Measurements from ENCODE around the gene SLC34A1. TPM values are rescaled to one million over a fixed set of nuclear protein-coding genes. Genes with fewer than 3 reads are reported as not detected.
A peak's percentile ranks its signal among the peaks of the same experiment; 100 is the strongest.

Gene SLC34A1
- total and polyA plus RNA-seq, 2 donors from 2014 or later, result 0.91 to 211 TPM

DNA sequence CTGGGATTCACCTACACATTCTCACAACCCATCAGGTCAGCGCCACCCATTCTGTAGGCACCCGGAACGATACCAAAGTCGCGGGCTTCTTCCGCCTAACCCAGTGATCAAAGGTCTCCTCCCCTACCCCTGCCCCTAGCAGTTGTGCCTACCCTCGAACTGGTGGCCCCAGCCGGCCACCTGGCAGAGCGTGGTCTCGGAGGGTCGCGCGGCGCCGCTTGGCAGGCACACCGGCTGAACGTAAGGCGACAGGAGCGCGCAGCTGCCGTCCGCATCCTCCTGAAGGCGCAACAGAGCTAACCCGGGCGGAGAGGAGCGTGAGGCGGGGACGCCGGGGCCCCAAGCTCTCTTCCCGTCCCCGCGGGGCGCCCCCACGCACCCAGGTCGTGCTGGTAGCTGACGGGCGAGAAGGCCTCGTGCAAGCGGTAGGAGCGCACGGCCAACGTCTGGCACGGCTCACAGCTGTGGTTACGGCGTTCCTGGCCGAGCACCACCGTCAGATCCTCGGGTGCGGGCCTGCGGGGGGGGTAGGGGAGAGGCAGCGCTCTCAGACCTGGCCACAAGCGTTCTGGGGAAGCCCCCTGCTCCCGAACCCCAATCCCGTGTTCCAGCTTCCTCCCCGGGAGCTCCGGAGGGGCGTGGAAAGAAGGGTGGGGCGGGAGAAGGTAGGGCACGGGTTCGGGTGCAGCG lies 19.0 kb downstream of the SLC34A1 start:
- Histone ChIP-seq H3K9me3 (ENCODE audit: control insufficient read depth in 2 of 3, insufficient read depth in 1 of 3, low read length in 3 of 3) (no peaks in the 10 kb centered on the region), H3K4me3 (ENCODE audit: low read length in 3 of 3) (peak overlapping the region in 1 of 3 donors; percentile 51), H3K27me3 (ENCODE audit: control insufficient read depth, insufficient read depth, low read length) (peaks cover 19% of the 10 kb centered on the region), H3K9ac (ENCODE audit: low read length in 3 of 3) (peak overlapping the region in 1 of 3 donors; percentile 12), H3K4me1 (ENCODE audit: control insufficient read depth in 2 of 3, insufficient read depth in 2 of 3, low read depth in 1 of 3, low read length in 3 of 3) (peaks cover 0 to 32% (median 0%) of the 10 kb centered on the region in 3 donors), H3K36me3 (ENCODE audit: control insufficient read depth in 2 of 3, insufficient read depth in 3 of 3, low read length in 3 of 3) (no peaks in the 10 kb centered on the region), H3K27ac (ENCODE audit: low read depth in 2 of 2, low read length in 2 of 2) (no peak overlapping the region)
- DNase-seq, result peak in 2 of 5 donors; percentile 27 to 78
- no peak for FAIRE-seq
- intact Hi-C loops (cut with DNase I), result no loop called here
- TF ChIP-seq, protein P1, sequence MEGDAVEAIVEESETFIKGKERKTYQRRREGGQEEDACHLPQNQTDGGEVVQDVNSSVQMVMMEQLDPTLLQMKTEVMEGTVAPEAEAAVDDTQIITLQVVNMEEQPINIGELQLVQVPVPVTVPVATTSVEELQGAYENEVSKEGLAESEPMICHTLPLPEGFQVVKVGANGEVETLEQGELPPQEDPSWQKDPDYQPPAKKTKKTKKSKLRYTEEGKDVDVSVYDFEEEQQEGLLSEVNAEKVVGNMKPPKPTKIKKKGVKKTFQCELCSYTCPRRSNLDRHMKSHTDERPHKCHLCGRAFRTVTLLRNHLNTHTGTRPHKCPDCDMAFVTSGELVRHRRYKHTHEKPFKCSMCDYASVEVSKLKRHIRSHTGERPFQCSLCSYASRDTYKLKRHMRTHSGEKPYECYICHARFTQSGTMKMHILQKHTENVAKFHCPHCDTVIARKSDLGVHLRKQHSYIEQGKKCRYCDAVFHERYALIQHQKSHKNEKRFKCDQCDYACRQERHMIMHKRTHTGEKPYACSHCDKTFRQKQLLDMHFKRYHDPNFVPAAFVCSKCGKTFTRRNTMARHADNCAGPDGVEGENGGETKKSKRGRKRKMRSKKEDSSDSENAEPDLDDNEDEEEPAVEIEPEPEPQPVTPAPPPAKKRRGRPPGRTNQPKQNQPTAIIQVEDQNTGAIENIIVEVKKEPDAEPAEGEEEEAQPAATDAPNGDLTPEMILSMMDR (IDR thresholded peaks at IDR 0.05; ENCODE audit: borderline replicate concordance, extremely low read depth, insufficient read depth), result no peak

DNA sequence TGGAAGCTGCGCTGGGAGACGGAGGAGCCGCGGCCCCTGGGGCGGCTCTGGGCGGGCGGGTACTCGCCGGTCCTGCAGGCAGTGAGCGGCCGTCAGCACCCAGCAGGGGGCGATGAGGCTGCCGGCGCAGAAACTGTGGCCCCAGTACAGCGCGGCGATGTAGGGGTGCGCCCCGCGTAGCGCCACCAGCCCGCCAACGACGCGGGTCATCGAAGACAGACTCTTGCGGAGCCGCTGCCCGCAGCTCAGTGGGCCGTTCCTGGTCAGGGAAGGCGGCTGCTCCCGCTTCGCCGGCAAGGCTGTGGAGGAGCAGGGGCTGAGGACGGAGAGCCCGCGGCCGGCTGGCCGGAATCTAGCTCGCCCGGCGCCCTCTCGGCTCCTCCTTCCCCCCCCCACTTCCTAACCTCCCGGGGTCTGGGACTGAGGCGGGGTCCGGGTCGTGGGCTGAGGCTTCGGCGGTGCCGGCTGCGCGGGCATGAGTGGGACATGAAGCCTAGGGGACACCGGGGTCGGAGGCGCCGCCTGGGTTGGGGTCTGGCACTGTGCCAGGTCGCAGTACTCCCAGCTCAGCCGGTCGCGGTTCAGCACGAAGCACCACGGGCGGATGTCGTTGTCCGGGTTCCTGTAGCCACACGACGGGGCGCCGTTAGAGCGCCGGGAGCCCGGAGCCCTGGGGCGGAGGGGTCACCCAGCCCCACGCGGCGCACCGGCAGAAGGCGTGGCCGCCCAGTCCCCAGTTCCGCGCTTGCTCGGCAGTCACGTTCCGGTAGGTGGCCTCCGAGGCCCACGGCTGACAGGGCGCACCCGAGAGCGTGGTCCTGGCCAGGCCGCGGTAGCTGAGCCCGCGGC lies 19.8 kb downstream of the SLC34A1 start:
- TF ChIP-seq, protein P1 (IDR thresholded peaks at IDR 0.05; ENCODE audit: borderline replicate concordance, extremely low read depth, insufficient read depth), result peak; percentile 76
- intact Hi-C loops (cut with DNase I), result no loop called here
- no peak overlapping the region for H3K27ac ChIP-seq (ENCODE audit: low read depth in 2 of 2, low read length in 2 of 2)
- FAIRE-seq, result no peak
- peak; percentile 72 to 95 (median 88) for DNase-seq
- peak overlapping the region in 1 of 3 donors; percentile 61 for H3K9ac ChIP-seq (ENCODE audit: low read length in 3 of 3)
- peak overlapping the region; percentile 2 to 51 (median 20) for H3K4me3 ChIP-seq (ENCODE audit: low read length in 3 of 3)
- no peaks in the 10 kb centered on the region for H3K36me3 ChIP-seq (ENCODE audit: control insufficient read depth in 2 of 3, insufficient read depth in 3 of 3, low read length in 3 of 3)
- H3K27me3 ChIP-seq (ENCODE audit: control insufficient read depth, insufficient read depth, low read length), result peaks cover 19% of the 10 kb centered on the region
- H3K9me3 ChIP-seq (ENCODE audit: control insufficient read depth in 2 of 3, insufficient read depth in 1 of 3, low read length in 3 of 3), result no peaks in the 10 kb centered on the region
- H3K4me1 ChIP-seq (ENCODE audit: control insufficient read depth in 2 of 3, insufficient read depth in 2 of 3, low read depth in 1 of 3, low read length in 3 of 3), result peaks cover 0 to 32% (median 0%) of the 10 kb centered on the region in 3 donors

DNA sequence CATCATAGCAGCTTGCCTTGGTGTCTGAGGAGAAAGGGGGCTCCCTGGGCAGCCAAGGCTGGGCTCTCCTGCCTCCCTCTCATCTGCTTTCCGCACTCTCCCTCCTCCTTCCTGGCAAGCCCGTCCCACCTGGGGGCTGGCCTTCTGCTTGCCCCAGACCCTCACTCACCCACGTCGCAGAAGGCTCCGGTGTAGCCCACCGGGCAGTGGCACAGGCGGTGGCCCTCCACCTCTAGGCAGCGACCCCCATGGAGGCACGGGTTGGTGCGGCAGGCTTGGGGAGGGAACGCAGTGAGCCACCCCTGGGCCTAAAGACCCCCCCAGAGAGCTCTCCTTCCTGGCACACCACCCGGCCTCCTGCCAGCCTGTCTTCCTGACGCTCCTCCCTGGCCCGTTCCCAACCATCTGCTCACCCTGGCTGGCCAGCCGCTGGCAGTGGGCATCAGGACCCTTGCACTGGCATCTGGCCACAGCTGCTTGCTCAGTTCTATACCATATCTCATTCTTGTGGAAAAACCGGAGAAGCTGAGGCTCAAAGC lies 20.5 kb downstream of the SLC34A1 start:
- H3K36me3 ChIP-seq (ENCODE audit: control insufficient read depth in 2 of 3, insufficient read depth in 3 of 3, low read length in 3 of 3), result no peaks in the 10 kb centered on the region
- H3K4me3 ChIP-seq (ENCODE audit: low read length in 3 of 3), result peak overlapping the region in 2 of 3 donors; percentile 2 to 51
- intact Hi-C loops (cut with DNase I), result loop anchor here (5.0 kb wide), 1 partner anchor 48 kb away; no protein-coding TSS in a partner anchor
- DNase-seq (no peak), FAIRE-seq (no peak)
- no peak overlapping the region for H3K27ac ChIP-seq (ENCODE audit: low read depth in 2 of 2, low read length in 2 of 2)
- TF ChIP-seq, protein P1 (IDR thresholded peaks at IDR 0.05; ENCODE audit: borderline replicate concordance, extremely low read depth, insufficient read depth), result no peak
- H3K4me1 ChIP-seq (ENCODE audit: control insufficient read depth in 2 of 3, insufficient read depth in 2 of 3, low read depth in 1 of 3, low read length in 3 of 3), result peaks cover 0 to 32% (median 0%) of the 10 kb centered on the region in 3 donors
- no peaks in the 10 kb centered on the region for H3K9me3 ChIP-seq (ENCODE audit: control insufficient read depth in 2 of 3, insufficient read depth in 1 of 3, low read length in 3 of 3)
- H3K9ac ChIP-seq (ENCODE audit: low read length in 3 of 3), result peak overlapping the region in 1 of 3 donors; percentile 61
- H3K27me3 ChIP-seq (ENCODE audit: control insufficient read depth, insufficient read depth, low read length), result peaks cover 19% of the 10 kb centered on the region

All from kidney (tissue), 14 donors.